Measurements from ENCODE around the gene CENPM.

GRCh38 chr22:41913040-41913719 lies 33.8 kb downstream of the CENPM start:
- TF ChIP-seq EZH2 (IDR thresholded peaks at IDR 0.05; ENCODE audit: borderline replicate concordance, low read length) (no peak), CTCF (IDR thresholded peaks at IDR 0.05; ENCODE audit: low read length) (no peak)
